ENCODE results near the gene ZNF639.

ZNF639 gene

DNA sequence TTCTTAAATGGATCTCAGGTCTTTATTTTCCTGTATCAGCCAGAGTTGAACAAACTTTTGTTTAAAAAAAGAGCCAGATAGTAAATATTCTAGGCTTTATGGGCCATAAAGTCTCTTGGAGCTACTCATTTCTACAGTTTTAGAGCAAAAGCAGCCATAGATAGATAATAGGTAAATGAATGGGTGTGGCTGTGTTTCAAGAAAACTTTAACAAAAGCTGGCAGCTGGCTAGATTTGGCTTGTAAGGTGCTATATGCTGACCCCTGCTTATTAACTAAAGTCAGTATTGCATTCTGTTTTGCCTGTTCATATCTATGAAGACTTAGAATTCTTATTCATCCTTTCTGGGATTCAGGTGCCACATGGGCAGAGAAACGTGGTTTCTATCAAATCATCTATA lies 53.6 kb downstream of the ZNF639 start:
- DNase-seq (ENCODE audit: low read depth): no peak
- no peak overlapping the region for H3K4me3 ChIP-seq (ENCODE audit: low read depth, low read length)
- TF ChIP-seq, protein P1, sequence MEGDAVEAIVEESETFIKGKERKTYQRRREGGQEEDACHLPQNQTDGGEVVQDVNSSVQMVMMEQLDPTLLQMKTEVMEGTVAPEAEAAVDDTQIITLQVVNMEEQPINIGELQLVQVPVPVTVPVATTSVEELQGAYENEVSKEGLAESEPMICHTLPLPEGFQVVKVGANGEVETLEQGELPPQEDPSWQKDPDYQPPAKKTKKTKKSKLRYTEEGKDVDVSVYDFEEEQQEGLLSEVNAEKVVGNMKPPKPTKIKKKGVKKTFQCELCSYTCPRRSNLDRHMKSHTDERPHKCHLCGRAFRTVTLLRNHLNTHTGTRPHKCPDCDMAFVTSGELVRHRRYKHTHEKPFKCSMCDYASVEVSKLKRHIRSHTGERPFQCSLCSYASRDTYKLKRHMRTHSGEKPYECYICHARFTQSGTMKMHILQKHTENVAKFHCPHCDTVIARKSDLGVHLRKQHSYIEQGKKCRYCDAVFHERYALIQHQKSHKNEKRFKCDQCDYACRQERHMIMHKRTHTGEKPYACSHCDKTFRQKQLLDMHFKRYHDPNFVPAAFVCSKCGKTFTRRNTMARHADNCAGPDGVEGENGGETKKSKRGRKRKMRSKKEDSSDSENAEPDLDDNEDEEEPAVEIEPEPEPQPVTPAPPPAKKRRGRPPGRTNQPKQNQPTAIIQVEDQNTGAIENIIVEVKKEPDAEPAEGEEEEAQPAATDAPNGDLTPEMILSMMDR (IDR thresholded peaks at IDR 0.05; ENCODE audit: low read depth, low read length, missing control alignments): no peak
- in situ Hi-C loops (cut with HindIII; ENCODE audit: low sequenced_read_pairs): no loop called here
